Panc1 (cell line): ENCODE results near the gene EPB41L4B. TPM values are rescaled to one million over a fixed set of nuclear protein-coding genes. Genes with fewer than 3 reads are reported as not detected.

Experiments used
- ATAC-seq: fragments of 200-7000 bp; cut with Tn5 transposase; 2 replicates; pipeline ENCODE4 v1.9.1; 2020; ENCODE audit warnings: mild to moderate bottlenecking, moderate library complexity
- BruUV-seq: library from RNA; stranded (reverse); fragments of 400-500 nt; replicated peaks from 2 replicates; lab custom pipeline; 2021; lab: Mats Ljungman, UMichigan
- CTCF ChIA-PET: fragments of 300-600 bp; sonication (Branson Sonifier 250); formaldehyde crosslinking; loops from one replicate; lab custom pipeline; 2022; ENCODE audit warnings: antibody characterized with exemption; lab: Charles Lee
- POLR2A ChIA-PET: fragments of 300-600 bp; sonication (Branson Sonifier 250); formaldehyde crosslinking; loops from one replicate; lab custom pipeline; 2022; ENCODE audit warnings: antibody characterized with exemption; lab: Charles Lee
- DNase-seq: peaks from one replicate; pipeline ENCODE4 v3.0.0-alpha.2; 2010; ENCODE audit warnings: low read depth, low spot score
- H3K27ac ChIP-seq: 2 replicates; pipeline ENCODE4 v1.5.1; 2011; ENCODE audit warnings: mild to moderate bottlenecking, low read length, inconsistent platforms
- H3K27me3 ChIP-seq: fragments of 200-500 bp; sonication (Bioruptor generic); 2 replicates; pipeline ENCODE4 v1.6.0; 2014; ENCODE audit warnings: low read length, inconsistent platforms; ENCODE audit not compliant: control insufficient read depth, insufficient read depth
- H3K36me3 ChIP-seq: fragments of 200-500 bp; sonication (Bioruptor generic); 2 replicates; pipeline ENCODE4 v1.5.1; 2014; ENCODE audit warnings: inconsistent platforms, mild to moderate bottlenecking, low read length, moderate library complexity; ENCODE audit not compliant: control insufficient read depth, insufficient read depth
- H3K4me1 ChIP-seq: 2 replicates; pipeline ENCODE4 v1.5.1; 2011; ENCODE audit warnings: inconsistent platforms, mild to moderate bottlenecking, low read length, moderate library complexity; ENCODE audit not compliant: control insufficient read depth, insufficient read depth
- H3K4me3 ChIP-seq, 2 experiments: 2 replicates each; pipeline ENCODE4 v1.5.1; 2011 to 2012; ENCODE audit warnings: low read depth in 2 of 2, low read length in 2 of 2, mild to moderate bottlenecking in 2 of 2, inconsistent platforms in 1 of 2, moderate library complexity in 1 of 2
- H3K9me3 ChIP-seq: fragments of 200-500 bp; sonication (Bioruptor generic); 2 replicates; pipeline ENCODE4 v1.5.1; 2014; ENCODE audit warnings: low read depth, mild to moderate bottlenecking, inconsistent platforms, low read length, moderate library complexity; ENCODE audit not compliant: control insufficient read depth, insufficient read depth
- CTCF ChIP-seq: fragments of 450-650 bp; IDR thresholded peaks from 2 replicates; pipeline ENCODE4 v1.5.1; 2017; ENCODE audit warnings: mild to moderate bottlenecking
- POLR2AphosphoS5 ChIP-seq: IDR thresholded peaks from 2 replicates; pipeline ENCODE4 v1.6.1; 2012; ENCODE audit warnings: mild to moderate bottlenecking, low read depth, low read length, moderate library complexity
- REST ChIP-seq, 2 experiments: IDR thresholded peaks; 2 replicates each; pipeline ENCODE4 v1.6.1; 2011 to 2012; ENCODE audit warnings: low read depth in 2 of 2, control low read depth in 1 of 2, low read length in 1 of 2, mild to moderate bottlenecking in 1 of 2, moderate library complexity in 1 of 2; ENCODE audit not compliant: insufficient read depth in 1 of 2
- SIN3A ChIP-seq: IDR thresholded peaks from 2 replicates; pipeline ENCODE4 v1.6.1; 2012; ENCODE audit warnings: low read depth, mild to moderate bottlenecking, low read length, moderate library complexity, borderline replicate concordance; ENCODE audit not compliant: insufficient read depth
- TCF7L2 ChIP-seq: IDR thresholded peaks from 2 replicates; pipeline ENCODE4 v1.6.1; 2011; ENCODE audit warnings: mild to moderate bottlenecking, low read depth, low read length, inconsistent platforms
- in situ Hi-C: cut with HindIII; loops from 2 replicates; pipeline ENCODE4 v1.10.0; 2016; ENCODE audit warnings: low sequenced_read_pairs, low pct_unique_long_range_greater_than_20kb
- intact Hi-C: fragments of 100-400 bp; cut with micrococcal nuclease; formaldehyde crosslinking; loops from one replicate; pipeline ENCODE4 v1.10.0; 2022; ENCODE audit not compliant: unreplicated experiment
- total RNA-seq: library from RNA; stranded (reverse); gene quantifications from one replicate; pipeline ENCODE4 v1.2.1, GENCODE V29; 2021; ENCODE audit not compliant: unreplicated experiment

EPB41L4B gene
- total RNA-seq, 1 experiment from 2014 or later = 27.8 TPM

GRCh38 chr9:109315480-109316206 is 5.2 kb downstream of the EPB41L4B start:
- ATAC-seq (no peak), DNase-seq (no peak)
- no peaks in the 10 kb centered on the region for H3K27me3 ChIP-seq
- H3K4me1 ChIP-seq = peaks cover 71% of the 10 kb centered on the region
- no peaks in the 10 kb centered on the region for H3K36me3 ChIP-seq
- peak overlapping the region; percentile 90 for H3K27ac ChIP-seq
- TF ChIP-seq REST (IDR thresholded peaks at IDR 0.05; ENCODE audit: insufficient read depth in 1 of 2, low read depth in 2 of 2, low read length in 1 of 2) (peak; percentile 30 to 67; a peak in 2 of 4 replicates), CTCF (no peak), POLR2AphosphoS5 (no peak)
- intact Hi-C loops = loop anchor here (2.0 to 5.0 kb wide), 2 partner anchors 63 to 213 kb away; no protein-coding TSS in a partner anchor
- POLR2A ChIA-PET = no interaction called here
- H3K4me3 ChIP-seq = peak overlapping the region in 1 of 2 experiments; percentile 17; a peak in 2 of 4 replicates
- H3K9me3 ChIP-seq = no peaks in the 10 kb centered on the region
- in situ Hi-C loops = no loop called here
- CTCF ChIA-PET = no interaction called here
- no TSS peak for BruUV-seq

- Histone ChIP-seq H3K27me3 (no peaks in the 10 kb centered on the region), H3K9me3 (no peaks in the 10 kb centered on the region), H3K27ac (peak overlapping the region; percentile 90), H3K4me1 (peaks cover 81% of the 10 kb centered on the region), H3K36me3 (no peaks in the 10 kb centered on the region), H3K4me3 (peak overlapping the region; percentile 7 to 38; a peak in 3 of 4 replicates)
- intact Hi-C loops (no loop called here), in situ Hi-C loops (no loop called here)
- DNase-seq (no peak), ATAC-seq (no peak)
- CTCF ChIA-PET = interaction anchor here (1.1 kb wide), 1 partner anchor 63 kb away, joined by 3 read pairs; no protein-coding TSS in a partner anchor
- no TSS peak for BruUV-seq
- TF ChIP-seq POLR2AphosphoS5 (no peak), TCF7L2 (no peak)
- POLR2A ChIA-PET = no interaction called here
These were observed 6.8 kb downstream of the EPB41L4B start for GRCh38 chr9:109314011-109314531.

- Histone ChIP-seq H3K27ac (peak overlapping the region; percentile 90), H3K4me1 (peaks cover 81% of the 10 kb centered on the region), H3K36me3 (no peaks in the 10 kb centered on the region), H3K4me3 (peak overlapping the region in 1 of 2 experiments; percentile 38; a peak in 2 of 4 replicates), H3K27me3 (no peaks in the 10 kb centered on the region), H3K9me3 (no peaks in the 10 kb centered on the region)
- no TSS peak for BruUV-seq
- ATAC-seq (peak; percentile 10; the same call in 1 of the 2 replicates), DNase-seq (no peak)
- POLR2A ChIA-PET = no interaction called here
- in situ Hi-C loops = no loop called here
- intact Hi-C loops = no loop called here
- TF ChIP-seq SIN3A = no peak
- TF ChIP-seq TCF7L2 = no peak
- TF ChIP-seq CTCF = no peak
- no peak for TF ChIP-seq POLR2AphosphoS5
- no peak for TF ChIP-seq REST (IDR thresholded peaks at IDR 0.05; ENCODE audit: insufficient read depth in 1 of 2, low read depth in 2 of 2, low read length in 1 of 2)
- CTCF ChIA-PET = interaction anchor here (1.1 kb wide), 1 partner anchor 62 kb away, joined by 3 read pairs; no protein-coding TSS in a partner anchor
These were observed 7.5 kb downstream of the EPB41L4B start for GRCh38 chr9:109313351-109313750.
